ENCODE measurements around the gene FOXM1.

- TF ChIP-seq POLR2A (IDR thresholded peaks at IDR 0.05; ENCODE audit: low read depth, low read length) (no peak), POLR2AphosphoS5 (IDR thresholded peaks at IDR 0.05; ENCODE audit: low read depth, low read length) (no peak), TAF1 (IDR thresholded peaks at IDR 0.05; ENCODE audit: low read depth, low read length) (no peak), POU2F2 (IDR thresholded peaks at IDR 0.05; ENCODE audit: low read depth, low read length) (no peak), PAX5 (IDR thresholded peaks at IDR 0.05; ENCODE audit: insufficient read depth, low read length, severe bottlenecking) (no peak)
These were observed 53.5 kb downstream of the FOXM1 start for GRCh38 chr12:2823483-2823882.
